ENCODE measurements around the gene DQX1.
"Not testable (repeated sequence)": the region's sequence is repeated elsewhere in the genome, so short reads cannot be mapped to it uniquely, and the experiment has no call there.

DQX1 gene

DNA sequence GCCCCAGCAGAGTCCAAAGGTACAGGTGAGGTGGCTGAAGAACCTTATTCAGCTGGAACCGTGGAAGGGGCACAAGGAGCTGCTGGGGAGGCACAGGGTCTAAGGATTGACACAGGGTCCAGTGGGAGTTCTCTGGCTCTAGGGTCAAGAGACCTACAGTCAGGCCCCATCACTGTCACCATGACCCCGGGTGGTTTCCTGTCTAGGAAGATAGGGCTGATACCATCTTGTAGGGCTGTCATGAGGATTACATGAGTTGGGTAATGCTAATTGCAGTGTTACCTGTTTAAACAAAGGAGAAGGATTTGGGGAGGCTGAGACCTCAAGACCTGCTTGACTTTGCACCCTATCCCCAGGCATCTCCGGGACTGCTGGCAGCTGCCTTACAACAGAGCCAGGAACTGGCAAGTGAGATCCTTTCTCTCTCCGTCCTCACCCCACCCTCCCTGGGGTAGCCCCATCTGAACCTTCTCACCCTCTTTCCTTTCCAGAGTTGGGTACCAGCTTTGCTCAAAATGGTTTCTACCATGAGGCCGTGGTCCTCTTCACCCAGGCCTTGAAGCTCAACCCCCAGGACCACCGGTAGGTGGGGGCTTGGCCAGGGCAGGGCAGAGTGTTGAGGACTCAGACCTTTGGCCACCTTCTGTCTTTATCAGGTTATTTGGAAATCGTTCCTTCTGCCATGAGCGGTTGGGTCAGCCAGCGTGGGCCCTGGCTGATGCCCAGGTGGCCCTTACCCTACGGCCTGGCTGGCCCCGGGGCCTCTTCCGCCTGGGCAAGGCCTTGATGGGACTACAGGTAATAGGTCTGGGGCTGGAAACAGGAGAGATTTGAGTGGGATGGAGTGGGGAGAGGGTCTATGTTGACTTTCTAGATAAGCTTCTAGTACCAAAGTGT, 34.1 kb downstream of the DQX1 start:
- no peak for DNase-seq

DNA sequence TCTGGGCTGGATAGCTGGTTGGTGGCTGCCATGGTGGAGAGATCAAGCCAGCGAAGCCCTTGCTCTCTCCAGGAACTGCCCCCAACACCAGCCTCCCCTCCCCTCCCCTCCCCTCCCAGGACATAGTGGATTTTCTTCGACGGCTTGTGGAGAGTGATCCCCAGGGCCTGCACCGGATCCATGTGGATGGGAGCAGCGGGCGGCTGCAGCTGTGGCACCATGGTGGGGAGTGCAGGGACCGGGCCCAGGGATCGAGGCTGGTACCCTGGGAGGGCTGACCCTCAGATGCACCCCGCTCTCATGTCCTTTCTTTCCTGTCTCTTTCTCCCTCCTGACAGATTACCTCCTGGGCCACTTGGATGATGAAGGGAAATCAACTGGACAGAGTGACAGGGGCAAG, 36.1 kb downstream of the DQX1 start:
- DNase-seq, result no peak

DNA sequence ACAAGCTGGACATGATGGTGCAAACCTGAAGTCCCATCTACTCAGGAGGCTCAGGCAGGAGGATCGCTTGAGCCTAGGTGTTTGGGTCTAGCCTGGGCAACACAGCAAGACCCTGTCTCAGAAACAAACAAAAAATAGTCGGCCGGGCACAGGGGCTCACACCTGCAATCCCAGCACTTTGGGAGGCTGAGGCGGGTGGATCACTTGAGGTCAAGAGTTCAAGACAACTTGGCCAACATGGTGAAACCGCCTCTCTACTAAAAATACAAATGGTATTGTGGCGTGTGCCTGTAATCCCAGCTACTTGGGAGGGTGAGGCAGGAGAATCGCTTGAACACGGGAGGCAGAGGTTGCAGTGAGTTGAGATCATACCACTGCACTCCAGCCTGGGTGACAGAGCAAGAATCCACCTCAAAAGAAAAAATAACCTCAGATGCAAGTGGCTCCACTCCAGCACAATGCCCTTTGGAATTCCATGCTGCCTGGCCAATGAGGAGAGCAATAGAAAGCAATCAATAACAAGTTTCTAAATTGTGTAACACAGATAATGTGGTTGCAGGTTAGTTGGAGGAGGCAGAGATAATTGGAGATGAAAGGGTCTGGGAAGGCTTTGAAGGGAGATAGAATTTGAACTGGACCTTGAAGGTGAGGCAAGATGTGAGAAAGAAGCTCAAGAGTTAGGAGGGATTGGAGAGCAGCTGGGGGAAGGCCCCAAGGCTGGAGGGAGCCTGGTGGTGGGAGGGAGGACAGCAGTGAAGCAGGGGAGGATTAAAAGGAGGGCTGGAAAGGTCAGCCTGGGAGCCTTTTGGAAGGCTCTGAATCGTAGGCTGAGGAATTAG, 37.2 kb downstream of the DQX1 start:
- DNase-seq, result no peak

GRCh38 chr2:74486141-74486540, 39.9 kb downstream of the DQX1 start:
- DNase-seq, result no peak

GRCh38 chr2:74483675-74484164, 42.3 kb downstream of the DQX1 start:
- not testable (repeated sequence) for DNase-seq

- peak; percentile 95 for DNase-seq
Observed at GRCh38 chr2:74482801-74483674, 43.0 kb downstream of the DQX1 start, which contains the start of the genes CCDC142 and TTC31. TSS of gene CCDC142 (minus strand) at chr2:74482998. CDS start at chr2:74482837, 161 bp downstream. TSS of gene TTC31 (plus strand) at chr2:74483081. CDS start at chr2:74483096, 15 bp downstream.

DNA sequence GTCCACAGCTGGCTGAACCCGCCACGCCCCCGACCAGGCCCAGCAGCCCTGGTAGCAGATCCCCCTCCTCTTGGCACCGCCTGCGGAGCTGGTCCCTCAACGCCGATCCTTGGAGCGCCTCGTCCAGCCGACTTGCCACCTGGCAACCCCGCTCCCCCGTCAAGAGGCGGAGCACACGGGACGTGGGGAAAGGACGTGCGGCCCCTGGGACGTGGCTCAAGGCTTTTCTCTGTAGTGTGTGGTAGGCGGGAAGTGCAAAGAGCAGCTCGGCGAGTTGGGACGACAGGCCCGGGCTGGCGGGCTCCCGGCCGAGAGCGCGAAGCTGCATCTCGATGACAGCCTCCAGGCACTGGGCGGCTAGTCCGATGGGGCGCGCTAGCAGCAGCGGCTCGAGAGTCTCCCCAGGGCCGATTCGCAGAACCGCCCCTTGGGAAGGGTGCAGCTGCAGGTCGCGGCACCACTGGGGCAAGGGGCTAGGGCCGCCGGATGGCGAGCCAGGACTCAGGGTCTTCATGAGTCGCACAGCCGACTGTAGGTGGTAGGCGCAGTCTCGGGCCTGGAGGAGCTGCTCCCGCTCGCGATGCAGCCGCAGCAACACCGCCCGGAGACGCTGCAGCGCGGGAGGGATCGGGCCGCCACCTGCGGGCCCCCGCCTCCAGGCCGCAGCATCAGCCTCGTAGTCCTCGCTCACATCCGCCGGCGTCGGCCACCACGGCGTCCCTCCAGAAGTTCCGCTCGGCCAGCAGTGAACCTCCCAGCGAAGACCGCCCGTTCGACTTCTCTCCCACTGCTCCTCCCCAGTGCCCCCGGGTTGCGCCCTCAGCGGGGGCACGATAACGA, 43.9 kb downstream of the DQX1 start:
- peak; percentile 68 for DNase-seq

- no peak for DNase-seq
Observed at GRCh38 chr2:74481431-74481830, 44.6 kb downstream of the DQX1 start.

DNA sequence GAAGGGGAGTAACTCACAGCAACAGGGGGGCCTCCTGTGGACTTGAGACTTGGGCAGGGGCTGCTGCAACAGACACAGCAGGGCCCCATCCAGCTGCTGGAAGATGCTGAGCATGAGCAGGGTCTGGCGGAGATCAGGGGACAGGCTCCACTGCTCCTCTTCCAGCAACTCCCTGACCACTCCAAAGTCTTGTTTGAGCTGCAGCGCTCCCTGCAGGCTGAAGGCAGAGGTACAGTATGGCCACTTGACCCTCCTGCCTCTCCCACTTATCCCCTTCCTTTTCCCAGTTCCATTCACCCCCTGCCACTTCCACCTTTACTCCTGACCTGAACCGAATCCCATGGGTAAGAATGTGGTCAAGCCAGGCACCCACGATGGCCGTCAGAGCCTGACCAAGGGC, 51.1 kb downstream of the DQX1 start:
- no peak for DNase-seq

- no peak for DNase-seq
Observed at GRCh38 chr2:74474481-74474880, 51.5 kb downstream of the DQX1 start.

- DNase-seq, result no peak
Observed at GRCh38 chr2:74472945-74473258, 53.1 kb downstream of the DQX1 start.

DNA sequence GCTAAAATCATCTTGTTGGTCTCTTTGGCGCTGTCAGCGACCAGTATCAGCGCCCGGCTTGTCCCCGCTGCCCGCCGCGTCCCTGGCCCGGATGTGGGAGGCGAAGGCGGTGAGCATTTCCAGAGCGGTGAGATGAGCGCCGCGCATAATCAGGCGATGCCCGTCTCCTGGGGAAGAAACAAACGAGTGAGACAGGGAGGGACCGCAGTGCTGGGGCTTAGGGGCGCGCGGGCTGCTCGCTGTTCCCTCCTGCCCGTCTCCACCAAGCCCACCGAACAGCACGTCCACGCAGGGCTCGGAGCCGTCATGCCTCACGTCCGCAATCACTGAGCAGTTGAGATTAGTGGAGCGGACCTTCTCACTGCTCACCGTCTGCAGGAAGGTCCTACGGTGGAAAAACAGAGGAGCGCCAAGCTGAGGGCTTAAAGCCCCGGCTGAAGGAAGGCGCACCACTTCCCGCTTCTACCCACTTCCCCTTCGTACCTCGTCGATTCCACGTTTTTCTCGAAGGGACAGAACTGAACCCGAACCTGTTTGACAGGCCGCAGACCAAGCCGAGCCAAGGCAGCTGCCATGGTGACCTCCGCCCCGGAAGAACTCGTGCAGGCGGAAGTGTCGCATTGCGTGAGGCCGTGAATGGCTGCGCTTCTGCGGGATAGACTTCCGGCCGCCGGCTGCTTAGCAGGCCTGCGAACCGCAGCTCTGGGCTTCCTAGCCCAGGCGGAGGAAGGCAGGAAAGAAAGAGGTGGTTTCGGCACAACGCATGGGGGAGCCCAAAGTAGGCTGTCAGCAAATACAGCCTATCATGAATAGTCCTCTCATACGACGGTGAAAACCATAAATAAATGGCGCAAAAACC, 53.7 kb downstream of the DQX1 start, which contains the start of gene MRPL53:
MRPL53 (minus strand) TSS at position 595 of the 859 bp plus-strand sequence; CDS start at position 575, 20 bp downstream.
- DNase-seq, result peak; percentile 98

- DNase-seq, result peak; percentile 1
Observed at GRCh38 chr2:74471332-74472065, 54.5 kb downstream of the DQX1 start.

GRCh38 chr2:74470742-74471141, 55.3 kb downstream of the DQX1 start:
- DNase-seq, result not testable (repeated sequence)

All from RPMI8226 (cell line).